Endothelial cell (in vitro differentiated cells): ENCODE measurements around the gene STEEP1. TPM values are rescaled to one million over a fixed set of nuclear protein-coding genes. Genes with fewer than 3 reads are reported as not detected.

Experiments used
- DNase-seq: peaks from one replicate; pipeline ENCODE4 v3.0.0; 2021; ENCODE audit warnings: low spot score
- H3K27ac Mint-ChIP-seq: one replicate; pipeline ENCODE4 v1.8.0; 2021; ENCODE audit warnings: mixed read lengths, inconsistent platforms; ENCODE audit not compliant: unreplicated experiment
- H3K27me3 Mint-ChIP-seq: one replicate; pipeline ENCODE4 v1.8.0; 2021; ENCODE audit warnings: mild to moderate bottlenecking, moderate library complexity, mixed read lengths, inconsistent platforms; ENCODE audit not compliant: unreplicated experiment
- H3K36me3 Mint-ChIP-seq: one replicate; pipeline ENCODE4 v1.8.0; 2021; ENCODE audit warnings: mild to moderate bottlenecking, low read depth, mixed read lengths, inconsistent platforms; ENCODE audit not compliant: unreplicated experiment
- H3K4me1 Mint-ChIP-seq: one replicate; pipeline ENCODE4 v1.8.0; 2021; ENCODE audit warnings: mild to moderate bottlenecking, mixed read lengths, inconsistent platforms; ENCODE audit not compliant: unreplicated experiment
- H3K4me3 Mint-ChIP-seq: one replicate; pipeline ENCODE4 v1.8.0; 2021; ENCODE audit warnings: mild to moderate bottlenecking, mixed read lengths, inconsistent platforms; ENCODE audit not compliant: unreplicated experiment
- H3K9me3 Mint-ChIP-seq: one replicate; pipeline ENCODE4 v1.8.0; 2021; ENCODE audit warnings: mixed read lengths, inconsistent platforms; ENCODE audit not compliant: unreplicated experiment
- total RNA-seq: library from RNA; stranded (reverse); fragmentation: NEBNext Ultra II Directional; extraction: Animal tissue kit (Norgen Biotek cat#: 25700); gene quantifications from one replicate; pipeline ENCODE4 v1.2.1, GENCODE V29; 2021; ENCODE audit not compliant: unreplicated experiment
- TF ChIP-seq, protein P1 (sequence below): fragments of 200-600 bp; sonication (generic); IDR thresholded peaks from one replicate; pipeline ENCODE4 v1.5.0; 2021; ENCODE audit warnings: antibody characterized with exemption; ENCODE audit not compliant: unreplicated experiment

STEEP1 gene
- total RNA-seq, 1 donor from 2014 or later = 24.2 TPM

GRCh38 chrX:119488749-119489148 lies 76.5 kb downstream of the STEEP1 start:
- H3K36me3 Mint-ChIP-seq = no peaks in the 10 kb centered on the region
- H3K27me3 Mint-ChIP-seq = peaks cover 4% of the 10 kb centered on the region
- H3K4me3 Mint-ChIP-seq = no peak overlapping the region
- TF ChIP-seq, protein P1, sequence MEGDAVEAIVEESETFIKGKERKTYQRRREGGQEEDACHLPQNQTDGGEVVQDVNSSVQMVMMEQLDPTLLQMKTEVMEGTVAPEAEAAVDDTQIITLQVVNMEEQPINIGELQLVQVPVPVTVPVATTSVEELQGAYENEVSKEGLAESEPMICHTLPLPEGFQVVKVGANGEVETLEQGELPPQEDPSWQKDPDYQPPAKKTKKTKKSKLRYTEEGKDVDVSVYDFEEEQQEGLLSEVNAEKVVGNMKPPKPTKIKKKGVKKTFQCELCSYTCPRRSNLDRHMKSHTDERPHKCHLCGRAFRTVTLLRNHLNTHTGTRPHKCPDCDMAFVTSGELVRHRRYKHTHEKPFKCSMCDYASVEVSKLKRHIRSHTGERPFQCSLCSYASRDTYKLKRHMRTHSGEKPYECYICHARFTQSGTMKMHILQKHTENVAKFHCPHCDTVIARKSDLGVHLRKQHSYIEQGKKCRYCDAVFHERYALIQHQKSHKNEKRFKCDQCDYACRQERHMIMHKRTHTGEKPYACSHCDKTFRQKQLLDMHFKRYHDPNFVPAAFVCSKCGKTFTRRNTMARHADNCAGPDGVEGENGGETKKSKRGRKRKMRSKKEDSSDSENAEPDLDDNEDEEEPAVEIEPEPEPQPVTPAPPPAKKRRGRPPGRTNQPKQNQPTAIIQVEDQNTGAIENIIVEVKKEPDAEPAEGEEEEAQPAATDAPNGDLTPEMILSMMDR = peak; percentile 57
- no peaks in the 10 kb centered on the region for H3K4me1 Mint-ChIP-seq
- peak; percentile 23 for DNase-seq
- H3K27ac Mint-ChIP-seq = no peak overlapping the region
- H3K9me3 Mint-ChIP-seq = no peaks in the 10 kb centered on the region

Other genes with a start within 250 kb of the STEEP1 start
- gene SLC25A43, start 166.1 kb downstream of the STEEP1 start, total RNA-seq = 6.5 TPM
- 305 TPM for gene SLC25A5, start 97.0 kb downstream of the STEEP1 start, total RNA-seq
- 55.9 TPM for gene UBE2A, start 9.2 kb upstream of the STEEP1 start, total RNA-seq
- 8.4 TPM for gene NKRF, start 41.0 kb upstream of the STEEP1 start, total RNA-seq
- 19.8 TPM for gene SEPTIN6, start 127.8 kb upstream of the STEEP1 start, total RNA-seq
- not detected for gene SOWAHD, start 193.2 kb upstream of the STEEP1 start, total RNA-seq
- gene RPL39, start 226.2 kb upstream of the STEEP1 start, total RNA-seq = 1,381 TPM